Esophagus squamous epithelium (tissue), 4 donors: ENCODE data around the gene ANKRD37.

ENCODE experiments used
- POLR2A ChIP-seq, 4 donors: fragments of 450-650 bp; IDR thresholded peaks; one replicate each; pipeline ENCODE4 v1.6.1; 2017; ENCODE audit warnings: antibody characterized with exemption in 4 of 4, mild to moderate bottlenecking in 4 of 4, moderate library complexity in 3 of 4
- TF ChIP-seq, protein P1 (sequence below), 6 experiments: fragments of 450-650 bp in 4 of 6; fragments of 200-600 bp in 2 of 6; sonication (generic) in 2 of 6; IDR thresholded peaks; one replicate each; pipeline ENCODE4 v1.5.1; 2016 to 2019; ENCODE audit warnings: antibody characterized with exemption in 6 of 6, mild to moderate bottlenecking in 4 of 6, moderate library complexity in 4 of 6

DNA sequence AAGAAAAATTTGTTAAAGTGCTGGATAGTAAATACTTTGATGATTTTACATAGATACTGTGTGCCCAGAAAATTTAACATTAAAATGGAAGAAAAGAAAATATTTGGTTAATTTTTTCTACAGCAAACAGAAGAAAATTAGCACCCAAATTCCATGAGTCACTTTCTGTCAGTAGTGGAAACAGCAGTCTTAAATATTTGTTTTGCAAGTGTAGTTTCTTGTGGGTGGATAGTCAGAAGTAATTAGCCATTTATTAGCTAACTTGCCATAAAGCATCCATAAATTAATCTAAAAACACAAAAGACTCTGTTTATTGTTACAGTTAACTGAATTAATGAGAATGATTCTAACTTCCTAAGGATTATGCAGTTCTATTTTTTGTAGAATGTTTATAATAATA, 38.8 kb downstream of the ANKRD37 start:
- TF ChIP-seq, protein P1, sequence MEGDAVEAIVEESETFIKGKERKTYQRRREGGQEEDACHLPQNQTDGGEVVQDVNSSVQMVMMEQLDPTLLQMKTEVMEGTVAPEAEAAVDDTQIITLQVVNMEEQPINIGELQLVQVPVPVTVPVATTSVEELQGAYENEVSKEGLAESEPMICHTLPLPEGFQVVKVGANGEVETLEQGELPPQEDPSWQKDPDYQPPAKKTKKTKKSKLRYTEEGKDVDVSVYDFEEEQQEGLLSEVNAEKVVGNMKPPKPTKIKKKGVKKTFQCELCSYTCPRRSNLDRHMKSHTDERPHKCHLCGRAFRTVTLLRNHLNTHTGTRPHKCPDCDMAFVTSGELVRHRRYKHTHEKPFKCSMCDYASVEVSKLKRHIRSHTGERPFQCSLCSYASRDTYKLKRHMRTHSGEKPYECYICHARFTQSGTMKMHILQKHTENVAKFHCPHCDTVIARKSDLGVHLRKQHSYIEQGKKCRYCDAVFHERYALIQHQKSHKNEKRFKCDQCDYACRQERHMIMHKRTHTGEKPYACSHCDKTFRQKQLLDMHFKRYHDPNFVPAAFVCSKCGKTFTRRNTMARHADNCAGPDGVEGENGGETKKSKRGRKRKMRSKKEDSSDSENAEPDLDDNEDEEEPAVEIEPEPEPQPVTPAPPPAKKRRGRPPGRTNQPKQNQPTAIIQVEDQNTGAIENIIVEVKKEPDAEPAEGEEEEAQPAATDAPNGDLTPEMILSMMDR (IDR thresholded peaks at IDR 0.05) = no peak
- TF ChIP-seq POLR2A (IDR thresholded peaks at IDR 0.05) = no peak
